CD4-positive, alpha-beta T cell treated with Interleukin-17A for 1 hour (primary cell): ENCODE data around the gene STING1.
"Not testable (repeated sequence)": the region's sequence is repeated elsewhere in the genome, so short reads cannot be mapped to it uniquely, and the experiment has no call there.

Experiments used
- DNase-seq: peaks from one replicate; pipeline ENCODE4 v3.0.0-alpha.2; 2020

STING1 gene

DNA sequence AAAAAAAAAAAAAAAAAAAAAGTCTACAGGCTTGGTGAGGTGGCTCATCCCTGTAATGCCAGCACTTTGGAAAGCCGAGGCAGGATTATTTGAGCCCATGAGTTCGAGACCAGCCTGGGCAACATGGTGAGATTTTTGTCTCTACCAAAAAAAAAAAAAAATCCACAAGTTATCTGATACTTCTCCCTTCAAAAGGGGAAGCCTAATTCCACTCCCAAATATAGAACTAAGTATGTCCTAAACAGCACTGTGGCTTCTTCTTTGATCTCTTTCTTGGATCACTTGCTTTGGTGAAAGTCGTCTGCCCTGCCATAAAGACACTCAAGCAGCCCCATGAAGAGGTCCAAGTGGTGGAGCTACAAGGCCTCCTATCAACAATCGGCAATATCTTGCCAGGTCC is 18.8 kb upstream of the STING1 start:
- DNase-seq = no peak

DNA sequence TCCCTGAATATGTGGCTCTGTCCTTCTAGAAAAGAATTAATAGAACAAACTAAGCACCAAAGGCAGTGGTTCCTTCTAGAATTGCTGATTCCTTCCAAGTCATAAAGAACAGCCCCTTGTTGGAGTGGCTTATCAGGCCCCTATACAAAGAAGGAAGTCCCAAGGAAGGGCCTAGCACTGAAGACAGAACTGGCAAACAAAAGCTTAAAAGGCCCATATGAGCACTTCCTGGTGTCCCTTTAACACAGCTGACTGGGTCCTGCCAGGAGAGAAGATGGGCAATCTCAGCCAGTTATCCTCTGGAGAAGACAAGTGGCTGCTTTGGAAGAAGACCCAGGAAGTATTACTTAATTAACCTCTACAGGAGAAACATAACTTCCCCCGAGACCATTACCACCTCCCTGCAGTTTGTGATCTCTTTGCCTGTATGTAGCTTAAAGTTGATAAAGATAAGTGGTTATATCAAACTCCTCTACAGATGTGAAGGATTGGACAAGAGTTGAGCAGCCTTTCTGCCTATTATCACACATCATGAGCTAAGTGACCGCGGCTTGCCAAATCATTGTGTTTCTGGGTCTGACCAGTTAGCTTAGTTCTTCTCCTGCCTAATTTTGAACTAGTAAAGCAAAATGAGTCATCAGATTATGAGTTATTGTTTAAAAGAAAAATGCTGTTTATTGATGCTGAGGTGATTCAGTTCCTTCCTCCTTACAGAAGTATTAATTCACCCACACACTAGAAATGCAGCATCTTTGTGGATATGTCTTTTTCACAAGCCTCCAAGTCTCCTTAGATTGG is 13.3 kb upstream of the STING1 start:
- no peak for DNase-seq

DNA sequence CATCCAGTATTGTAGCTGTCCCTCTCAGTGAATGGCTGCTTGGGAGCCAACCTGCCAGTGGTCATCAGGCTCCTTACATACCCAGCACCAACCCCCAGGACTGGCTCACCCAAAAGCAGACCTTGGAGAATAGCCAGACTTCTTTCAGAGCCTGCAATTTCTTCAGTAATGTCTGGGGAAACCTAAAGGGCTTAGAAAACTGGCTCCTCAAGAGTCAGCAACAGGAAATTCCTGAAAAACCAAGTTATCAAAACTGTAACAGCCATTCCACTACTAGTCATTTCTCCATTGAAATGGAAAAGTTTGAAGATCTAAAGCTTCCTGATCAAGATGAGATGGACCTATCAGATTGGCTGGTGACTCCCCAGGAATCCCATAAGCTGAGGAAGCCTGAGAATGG is 12.3 kb upstream of the STING1 start:
- no peak for DNase-seq

DNA sequence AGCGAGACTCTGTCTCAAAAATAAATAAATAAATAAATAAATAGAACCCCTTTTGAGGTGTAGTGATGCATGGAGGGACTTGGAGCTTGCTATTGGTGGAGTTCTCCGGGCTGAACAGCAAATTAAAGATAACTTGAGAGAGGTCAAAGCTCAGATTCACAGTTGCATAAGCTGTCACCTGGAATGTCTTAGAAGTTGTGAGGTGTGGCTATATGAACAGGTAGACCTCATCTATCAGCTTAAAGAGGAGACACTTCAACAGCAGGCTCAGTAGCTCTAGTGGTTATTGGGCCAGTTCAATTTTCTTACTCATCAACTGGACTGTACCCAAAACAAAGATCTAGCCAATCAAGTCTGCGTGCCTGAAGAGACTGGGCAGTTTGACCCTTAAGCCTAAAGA is 11.7 kb upstream of the STING1 start:
- no peak for DNase-seq

DNA sequence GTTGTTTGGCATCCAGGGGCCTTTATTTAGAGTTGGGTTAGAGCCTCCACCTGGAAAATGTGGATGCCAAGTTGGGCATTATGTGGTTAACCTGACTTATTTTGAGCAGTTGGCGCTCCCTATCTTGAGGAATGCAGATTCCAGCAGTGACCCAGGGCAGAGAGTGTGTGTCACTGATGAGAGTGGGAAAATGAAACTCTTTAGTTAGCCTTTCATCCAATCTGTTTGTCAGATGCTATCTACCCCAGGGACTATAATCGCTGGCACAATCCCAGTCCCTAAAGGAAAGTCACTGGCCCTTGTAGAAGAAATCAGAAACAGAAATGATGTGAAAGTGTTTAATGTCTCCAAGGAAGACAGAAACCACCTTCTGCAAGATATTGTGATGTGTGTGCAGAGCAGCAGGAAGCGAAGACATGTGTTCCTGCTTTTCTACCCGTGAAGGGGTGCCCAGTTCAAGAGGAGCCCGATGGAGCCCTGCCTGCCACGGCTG is 10.2 kb upstream of the STING1 start:
- DNase-seq = no peak

DNA sequence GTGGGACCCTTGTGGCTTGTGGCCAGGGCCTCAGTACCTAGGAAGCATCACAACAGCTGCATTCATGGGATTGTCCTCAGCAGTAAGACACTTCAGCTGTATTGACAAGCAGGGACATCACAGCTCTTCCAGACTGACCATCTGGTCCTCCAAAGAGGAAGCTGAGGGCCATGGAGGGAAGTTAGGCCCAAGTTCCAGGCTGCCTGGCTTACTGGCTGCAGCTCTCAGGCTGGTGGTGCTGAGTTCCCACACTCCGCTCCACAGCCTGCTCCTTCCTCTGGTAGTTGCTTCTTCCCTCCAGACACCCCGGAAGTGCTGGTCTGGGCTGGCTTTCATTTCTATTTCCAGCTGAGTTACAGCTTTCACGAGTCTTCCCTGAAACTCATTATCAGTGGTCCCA is 5.7 kb upstream of the STING1 start:
- no peak for DNase-seq

DNA sequence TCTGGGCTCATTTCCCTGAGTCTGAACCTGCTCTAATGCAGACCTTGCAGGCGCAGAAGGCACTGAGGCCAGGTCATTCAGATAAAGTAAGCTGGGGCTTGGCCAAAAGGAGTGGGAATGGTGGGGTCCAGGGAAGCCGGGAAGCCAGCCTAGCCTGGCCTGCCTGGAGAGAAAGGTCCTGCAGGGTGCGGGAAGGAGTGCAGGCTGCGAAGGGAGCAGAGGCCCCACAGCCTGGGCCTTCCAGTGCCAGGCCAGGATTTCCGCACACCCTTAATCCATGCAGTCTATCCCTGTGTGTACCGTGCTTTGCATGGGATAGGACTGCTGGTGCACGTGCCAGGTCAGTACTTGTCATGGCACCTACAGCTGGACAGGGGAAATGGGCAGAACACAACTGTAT is 3.6 kb upstream of the STING1 start:
- DNase-seq = no peak

DNA sequence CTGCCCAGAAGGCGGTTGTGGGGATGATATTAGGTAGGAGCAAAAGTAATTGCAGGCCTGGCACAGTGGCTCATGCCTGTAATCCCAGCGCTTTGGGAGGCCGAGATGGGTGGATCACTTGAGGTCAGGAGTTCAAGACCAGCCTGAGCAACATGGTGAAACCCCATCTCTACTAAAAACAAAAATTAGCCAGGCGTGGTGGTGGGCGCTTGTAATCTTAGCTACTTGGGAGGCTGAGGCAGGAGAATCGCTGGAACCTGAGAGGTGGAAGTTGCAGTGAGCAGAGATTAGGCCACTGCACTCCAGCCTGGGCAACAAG is 291 bp upstream of the STING1 start:
- DNase-seq = not testable (repeated sequence)

DNA sequence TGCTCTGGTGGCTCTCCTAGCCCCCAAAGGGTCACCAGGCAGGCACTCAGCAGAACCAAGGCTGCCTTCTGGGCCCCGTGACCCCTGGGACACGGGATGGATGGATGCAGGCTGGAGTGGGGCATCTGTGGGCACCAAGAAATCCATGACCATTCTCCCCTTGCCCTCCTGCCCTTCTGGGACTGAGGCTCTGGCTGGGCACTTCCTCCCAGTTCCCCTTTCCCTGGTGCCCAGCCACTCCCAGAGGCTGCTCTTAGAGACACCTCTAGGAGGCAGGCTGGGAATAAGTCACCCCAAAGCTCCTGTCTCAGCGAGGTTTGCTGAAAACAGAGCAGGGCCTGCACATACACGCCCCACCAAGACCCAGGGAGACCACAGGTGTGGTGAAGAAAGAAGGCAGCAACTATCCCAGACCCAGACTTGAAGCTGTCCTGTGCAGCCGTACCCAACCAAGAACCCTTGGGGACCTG is 943 bp downstream of the STING1 start:
- DNase-seq = peak; percentile 33

DNA sequence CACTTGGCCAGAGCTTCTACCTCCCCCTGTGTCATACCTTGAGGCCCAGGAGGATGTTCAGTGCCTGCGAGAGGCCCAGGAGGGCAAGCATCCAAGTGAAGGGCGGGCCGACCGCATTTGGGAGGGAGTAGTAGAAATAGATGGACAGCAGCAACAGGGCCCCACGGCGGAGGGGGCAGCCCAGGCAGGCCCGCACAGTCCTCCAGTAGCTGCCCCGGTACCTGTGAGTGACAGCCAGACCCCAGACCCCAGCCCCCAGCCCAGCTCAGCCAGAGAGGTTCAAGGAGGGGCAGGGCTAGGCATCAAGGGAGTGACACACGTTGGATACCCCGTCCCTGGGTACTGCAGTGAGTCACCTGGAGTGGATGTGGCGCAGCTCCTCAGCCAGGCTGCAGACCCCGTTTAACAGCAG is 1.4 kb downstream of the STING1 start:
- no peak for DNase-seq

DNA sequence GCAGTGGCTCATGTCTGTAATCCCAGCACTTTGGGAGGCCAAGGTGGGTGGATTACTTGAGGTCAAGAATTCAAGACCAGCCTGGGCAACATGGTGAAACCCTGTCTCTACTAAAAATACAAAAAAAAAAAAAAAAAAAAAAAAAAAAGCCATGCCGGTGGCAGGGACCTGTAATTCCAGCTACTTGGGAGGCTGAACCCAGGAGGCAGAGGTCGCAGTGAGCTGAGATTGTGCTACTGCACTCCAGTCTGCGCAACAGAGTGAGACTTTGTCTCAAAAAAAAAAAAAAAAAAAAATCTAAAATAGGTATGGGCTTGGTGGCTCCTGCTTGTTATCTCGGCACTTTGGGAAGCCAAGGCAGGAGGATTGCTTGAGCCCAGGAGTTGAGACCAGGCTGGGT is 2.8 kb downstream of the STING1 start:
- not testable (repeated sequence) for DNase-seq

DNA sequence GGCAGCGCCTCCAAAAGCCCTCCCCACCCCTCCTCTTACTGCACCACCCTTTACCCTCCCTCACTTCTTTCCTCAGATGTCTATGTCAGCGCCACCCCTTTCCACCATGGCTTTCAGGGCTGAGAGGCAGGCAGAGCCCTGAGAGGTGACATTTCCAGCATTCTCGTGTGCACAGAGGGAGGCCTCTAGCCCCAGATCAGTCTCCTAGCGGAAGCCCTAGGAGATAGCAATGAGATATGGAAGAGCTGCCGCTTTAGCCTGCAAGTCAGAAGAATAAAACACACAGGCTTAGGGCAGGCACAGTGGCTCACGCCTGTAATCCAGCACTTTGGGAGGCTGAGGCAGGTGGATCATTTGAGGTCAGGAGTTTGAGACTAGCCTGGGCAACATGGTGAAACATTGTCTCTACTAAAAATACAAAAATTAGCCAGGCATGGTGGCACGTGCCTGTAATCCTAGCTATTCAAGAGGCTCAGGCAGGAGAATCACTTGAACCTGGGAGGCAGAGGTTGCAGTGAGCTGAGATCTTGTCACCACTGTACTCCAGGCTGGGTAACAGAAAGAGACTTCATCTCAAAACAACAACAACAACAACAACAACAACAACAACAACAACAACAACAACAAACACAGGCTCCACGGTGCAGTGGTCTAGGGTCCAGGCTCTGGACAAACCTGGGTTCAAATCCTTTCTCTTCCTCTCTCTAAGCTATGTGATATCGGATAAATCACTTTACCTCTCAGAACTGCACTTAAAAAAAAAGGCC is 3.7 kb downstream of the STING1 start:
- DNase-seq = not testable (repeated sequence)

DNA sequence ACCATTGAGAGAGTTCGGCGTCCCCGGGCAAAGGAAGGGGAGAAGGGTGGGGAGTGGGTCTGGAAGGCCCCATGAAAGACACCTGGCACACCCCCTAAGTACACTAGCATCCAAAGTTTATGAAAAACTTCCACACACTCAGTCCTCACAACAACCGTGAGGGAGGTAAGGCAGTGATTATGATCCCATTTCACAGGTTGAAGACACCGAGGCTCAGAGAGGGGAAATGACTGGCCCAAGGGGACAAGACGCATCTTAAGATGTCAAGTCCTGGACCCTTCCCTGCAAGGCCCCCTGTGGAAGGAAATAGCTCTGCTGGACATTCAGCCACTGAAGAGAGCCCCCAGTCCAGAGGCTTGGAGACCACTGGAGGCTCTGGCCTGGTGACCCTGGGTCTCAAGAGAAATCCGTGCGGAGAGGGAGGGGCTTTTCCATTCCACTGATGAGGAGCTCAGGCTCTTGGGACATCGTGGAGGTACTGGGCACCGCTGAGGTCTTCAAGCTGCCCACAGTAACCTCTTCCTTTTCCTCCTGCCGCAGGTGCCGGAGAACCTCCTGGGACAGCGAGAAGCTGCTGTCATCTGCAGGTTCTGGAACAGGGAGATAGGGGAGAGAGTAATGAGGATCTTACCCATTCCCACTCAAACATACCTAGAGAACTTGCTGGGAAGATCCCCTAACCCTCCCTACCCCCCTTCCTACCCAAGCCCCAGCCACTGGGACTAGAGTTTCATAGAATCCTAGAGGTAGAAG is 6.5 kb downstream of the STING1 start:
- DNase-seq = no peak

DNA sequence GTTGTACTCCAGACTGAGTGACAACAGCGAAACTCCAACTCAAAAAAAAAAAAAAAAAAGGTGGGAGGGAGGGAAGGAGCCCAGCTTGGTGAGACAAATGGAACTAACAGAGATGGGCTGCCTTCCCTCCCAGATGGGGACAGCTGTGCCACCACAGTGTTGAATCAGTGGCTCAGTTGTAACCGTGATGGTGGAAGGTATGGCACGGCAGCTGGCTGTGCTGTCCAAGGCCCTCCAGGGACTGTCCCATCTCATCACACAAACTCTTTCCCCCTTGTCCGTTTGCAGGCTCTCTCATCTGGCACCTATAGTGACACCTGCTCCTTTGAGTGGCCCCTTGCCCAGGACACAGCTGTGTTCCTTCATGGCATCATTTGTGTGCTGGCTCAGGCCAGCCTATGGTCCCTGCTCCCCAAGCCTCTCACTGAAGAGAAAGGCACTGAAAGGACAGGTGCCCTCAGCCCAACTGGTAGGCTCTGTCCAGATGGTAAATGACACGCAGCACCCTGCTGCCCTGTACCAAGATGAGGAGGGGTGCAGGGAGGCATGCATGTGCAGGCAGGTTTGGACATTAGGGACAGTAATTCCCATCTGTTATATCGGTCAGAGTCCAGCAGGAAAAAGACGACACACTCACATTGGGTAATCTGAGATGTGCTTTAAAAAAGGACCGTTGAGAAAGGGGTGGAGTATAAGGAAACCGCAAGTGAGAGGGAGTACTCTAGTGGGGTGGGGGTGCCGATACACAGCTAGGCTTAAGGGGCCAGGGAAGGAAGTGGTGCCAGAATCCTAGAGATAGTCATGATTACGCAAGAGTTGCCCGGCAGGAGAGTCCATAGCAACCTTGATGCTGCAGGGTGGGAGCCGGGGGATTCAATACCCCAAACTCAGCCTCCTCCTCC is 7.4 kb downstream of the STING1 start:
- peak; percentile 51 for DNase-seq

DNA sequence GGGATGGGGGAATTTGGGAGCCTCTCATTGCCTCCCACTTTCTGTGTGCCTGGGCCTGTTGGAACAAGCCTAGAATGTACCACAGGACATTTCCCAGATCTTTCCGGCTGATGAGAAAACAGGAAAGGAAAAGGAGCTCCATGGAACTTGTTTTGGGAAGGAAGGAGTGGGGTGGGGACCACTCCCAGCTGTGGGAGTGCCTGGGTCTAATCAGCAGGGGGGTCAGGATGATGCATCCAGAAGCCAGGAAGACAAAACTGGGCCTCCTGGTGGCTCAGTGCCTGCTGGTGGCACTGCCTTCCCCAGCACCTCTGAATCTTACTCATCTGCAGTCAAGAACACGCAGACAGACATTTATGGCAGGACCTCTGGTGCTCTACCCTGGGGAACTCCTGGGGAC is 9.0 kb downstream of the STING1 start:
- no peak for DNase-seq

DNA sequence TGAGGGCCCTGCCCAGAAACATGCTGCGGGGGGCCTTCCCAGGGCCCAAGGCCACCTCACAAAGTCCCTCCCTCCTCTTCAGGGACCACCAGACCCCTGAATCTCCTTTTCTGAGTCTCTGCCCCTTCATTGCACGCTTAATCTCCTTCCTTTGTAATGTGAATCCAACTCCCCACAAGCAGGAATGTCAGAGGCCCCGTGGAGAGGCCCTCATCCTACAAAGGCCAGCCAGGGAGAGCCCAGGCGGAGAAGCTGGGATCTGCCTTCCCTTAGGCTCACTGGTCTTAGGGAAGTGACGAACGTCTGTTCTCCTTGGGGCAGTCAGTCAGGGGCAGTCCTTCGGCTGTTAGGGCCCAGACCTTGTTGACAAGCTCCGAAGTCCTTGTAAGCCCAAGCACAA is 9.5 kb downstream of the STING1 start:
- DNase-seq = no peak

DNA sequence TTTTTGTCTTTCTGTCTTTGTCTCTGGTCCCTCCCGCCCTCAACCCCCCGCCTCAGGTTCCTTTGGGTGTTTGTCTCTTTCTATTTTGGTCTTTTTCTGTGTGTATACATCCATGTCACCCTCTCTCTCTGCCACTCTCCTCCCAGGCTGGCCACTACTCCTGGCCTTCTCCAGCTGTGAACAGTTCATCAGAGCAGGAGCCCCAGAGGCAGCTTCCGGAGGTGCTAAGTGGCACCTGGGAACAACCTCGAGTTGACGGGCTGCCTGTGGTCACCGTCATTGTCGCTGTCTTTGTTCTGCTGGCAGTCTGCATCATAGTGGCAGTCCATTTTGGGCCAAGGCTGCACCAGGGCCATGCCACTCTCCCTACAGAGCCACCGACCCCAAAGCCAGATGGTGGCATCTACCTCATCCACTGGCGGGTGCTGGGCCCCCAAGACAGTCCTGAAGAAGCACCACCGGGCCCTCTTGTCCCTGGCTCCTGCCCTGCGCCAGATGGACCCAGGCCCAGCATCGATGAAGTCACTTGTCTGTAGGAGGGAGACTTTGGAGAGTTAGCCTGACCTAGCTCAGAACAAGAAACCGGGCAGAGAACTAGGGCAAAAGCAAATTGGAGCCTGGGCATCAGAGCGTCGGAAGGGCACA is 10.1 kb downstream of the STING1 start:
- no peak for DNase-seq

DNA sequence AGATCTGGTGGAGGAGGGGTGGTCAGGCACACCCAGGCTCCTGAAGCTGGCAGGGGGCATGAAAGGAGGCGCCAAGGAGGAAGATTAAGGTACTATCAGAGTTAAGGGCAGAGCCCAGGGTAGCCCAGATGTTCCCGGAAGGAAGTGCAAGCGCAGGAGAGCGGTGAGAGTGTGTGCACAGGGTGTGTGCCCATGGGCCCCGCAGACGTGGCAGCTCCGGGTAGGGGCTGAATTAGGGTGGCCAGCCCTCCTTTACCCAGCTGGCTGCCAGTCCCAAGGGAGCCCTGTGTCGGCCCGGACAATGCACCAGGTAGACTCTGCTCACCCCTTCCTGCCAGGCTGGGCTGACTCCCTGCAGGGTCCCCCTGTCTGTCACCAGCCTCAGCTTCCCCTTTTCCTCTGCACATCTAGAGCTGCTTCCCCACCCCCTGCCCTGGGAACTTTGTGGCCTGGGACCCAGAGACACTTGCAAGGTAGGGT is 11.7 kb downstream of the STING1 start, which contains the start of gene SMIM33:
Gene SMIM33 (plus strand): TSS at position 184 of the 480 bp plus-strand sequence. CDS start 118 bp downstream, at position 302.
- peak; percentile 59 for DNase-seq

DNA sequence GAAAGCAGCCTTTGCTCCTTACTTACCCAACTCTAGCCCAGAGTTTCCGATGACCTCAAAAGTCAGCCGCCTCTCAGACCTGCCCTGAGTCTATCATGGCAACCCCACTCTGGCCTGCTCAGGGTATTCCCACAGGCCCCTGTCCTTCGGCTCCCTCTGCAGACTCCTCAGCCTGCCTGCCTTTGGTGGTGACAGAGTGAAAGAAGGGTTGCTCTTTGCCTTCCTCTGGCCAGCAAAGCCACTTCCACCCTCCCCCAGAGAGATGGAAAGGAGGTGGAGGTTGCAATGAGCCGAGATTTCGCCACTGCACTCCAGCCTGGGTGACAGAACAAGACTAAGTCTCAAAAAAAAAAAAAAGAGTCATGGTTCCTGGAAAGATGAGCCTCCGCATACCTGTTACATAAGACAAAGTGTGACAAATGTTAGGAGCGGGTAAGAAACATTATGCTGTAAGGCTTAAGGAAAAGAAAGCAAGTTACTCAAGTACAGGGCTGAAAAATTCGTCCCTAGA is 14.1 kb downstream of the STING1 start:
- no peak for DNase-seq

DNA sequence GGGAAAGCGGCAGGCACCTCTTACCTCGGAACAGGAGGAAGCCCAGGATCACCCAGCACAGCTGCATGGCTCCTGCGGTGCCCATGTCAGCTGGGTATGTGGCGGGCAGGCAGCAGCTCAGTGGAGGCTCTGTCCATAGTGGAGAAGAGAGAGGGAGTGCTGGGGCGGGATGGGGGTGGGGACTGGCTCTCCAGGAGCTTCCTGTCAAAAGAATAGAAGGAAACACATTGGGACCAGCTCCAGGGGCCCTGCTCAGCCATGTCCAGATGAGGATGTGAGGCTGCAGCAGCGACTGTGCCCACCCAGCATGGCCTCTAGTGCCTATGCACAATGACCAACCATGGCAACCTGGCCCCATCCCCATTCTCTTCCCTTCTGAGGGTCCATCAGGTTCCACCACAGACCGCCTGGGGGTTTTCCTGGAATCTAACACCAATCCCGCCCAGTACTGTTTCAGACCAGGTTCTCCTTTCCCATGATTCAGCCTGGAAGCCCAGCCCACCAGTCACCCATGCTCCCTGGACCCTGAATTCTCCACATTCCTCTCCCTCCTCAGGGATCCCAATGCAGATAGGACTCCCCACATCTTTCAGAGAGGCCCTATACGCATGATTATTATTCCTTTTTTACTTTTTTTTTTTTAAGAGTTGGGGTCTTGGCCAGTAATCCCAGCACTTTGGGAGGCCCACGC is 19.8 kb downstream of the STING1 start, which contains the start of gene ECSCR:
Gene ECSCR (minus strand): TSS at position 158 of the 691 bp plus-strand sequence. CDS start 73 bp downstream, at position 85.
- no peak for DNase-seq

DNA sequence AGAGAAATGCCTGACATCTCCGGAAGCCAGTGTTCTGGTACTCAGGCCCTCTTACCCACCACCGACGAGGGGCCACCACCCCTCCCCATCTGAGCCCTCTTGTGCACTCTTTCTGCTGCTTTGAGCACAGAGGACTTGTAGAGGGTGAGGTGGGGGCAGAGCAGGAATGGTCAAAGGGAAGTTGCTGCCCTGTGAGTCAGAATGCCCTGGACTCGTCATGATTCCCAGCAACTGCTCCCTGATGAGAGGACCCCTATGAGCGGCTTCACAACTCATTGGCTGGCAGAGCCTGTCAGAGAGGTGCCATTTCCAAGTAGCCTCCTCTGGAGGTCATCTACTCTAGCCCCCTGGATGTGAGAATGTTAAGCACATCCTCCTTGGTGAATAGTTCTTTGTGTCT is 20.9 kb downstream of the STING1 start:
- DNase-seq = no peak
